HCT116 (cell line): ENCODE results near the gene ARL4C. TPM values are rescaled to one million over a fixed set of nuclear protein-coding genes. Genes with fewer than 3 reads are reported as not detected.

Source experiments
- ATAC-seq: fragments of 200-7000 bp; cut with Tn5 transposase; 2 replicates; pipeline ENCODE4 v1.9.1; 2020; ENCODE audit warnings: mild to moderate bottlenecking, moderate library complexity
- BruUV-seq: library from RNA; stranded (reverse); fragments of 400-500 nt; replicated peaks from 2 replicates; lab custom pipeline; 2021; lab: Mats Ljungman, UMichigan
- CTCF ChIA-PET: fragments of 300-600 bp; sonication (Branson Sonifier 250); formaldehyde crosslinking; loops from one replicate; lab custom pipeline; 2021; ENCODE audit warnings: antibody characterized with exemption; lab: Charles Lee
- POLR2A ChIA-PET: fragments of 300-600, 350-600 bp; sonication (Branson Sonifier 250); formaldehyde crosslinking; loops from one replicate; lab custom pipeline; 2021; ENCODE audit warnings: antibody characterized with exemption; lab: Charles Lee
- RAD21 ChIA-PET, 2 experiments: fragments of 300-600 bp; sonication (Branson Sonifier 250); formaldehyde crosslinking; loops; one replicate each; lab custom pipeline; 2023; ENCODE audit warnings: low total read pairs in 2 of 2; ENCODE audit not compliant: uncharacterized antibody in 2 of 2, unreplicated experiment in 2 of 2, low non-redundant PET in 1 of 2; lab: Charles Lee
- DNase-seq: peaks from one replicate; pipeline ENCODE4 v3.0.0-alpha.2; 2010; ENCODE audit warnings: low read depth, low spot score
- H2AFZ ChIP-seq: fragments of 200-600 bp; shearing (Covaris generic), sonication (generic); 2 replicates; pipeline ENCODE4 v1.6.1; 2017; ENCODE audit warnings: low read depth, mixed run types, mixed read lengths, antibody characterized with exemption, low read length; ENCODE audit not compliant: poor library complexity, severe bottlenecking
- H3K27ac ChIP-seq: 2 replicates; pipeline ENCODE4 v1.5.1; 2012; ENCODE audit warnings: low read depth, low read length
- H3K27me3 ChIP-seq: fragments of 200-600 bp; sonication (generic); 2 replicates; pipeline ENCODE4 v1.6.1; 2016; ENCODE audit warnings: mixed run types, low read length, mixed read lengths; ENCODE audit not compliant: insufficient read depth
- H3K36me3 ChIP-seq, 2 experiments: fragments of 200-500 bp in 1 of 2; fragments of 200-600 bp in 1 of 2; sonication (Bioruptor generic) in 1 of 2; sonication (generic) in 1 of 2; 2 replicates each; pipeline versions ENCODE4 v1.5.1 to v1.6.1; 2014 to 2016; ENCODE audit warnings: low read length in 2 of 2, inconsistent platforms in 1 of 2, mixed read lengths in 1 of 2, mixed run types in 1 of 2; ENCODE audit not compliant: insufficient read depth in 2 of 2, control insufficient read depth in 1 of 2
- H3K4me1 ChIP-seq, 2 experiments: fragments of 200-600 bp in 1 of 2; sonication (generic) in 1 of 2; 2 replicates each; pipeline versions ENCODE4 v1.5.1 to v1.6.1; 2012 to 2017; ENCODE audit warnings: low read length in 2 of 2, inconsistent platforms in 1 of 2, mild to moderate bottlenecking in 1 of 2, mixed read lengths in 1 of 2, mixed run types in 1 of 2, moderate library complexity in 1 of 2; ENCODE audit not compliant: insufficient read depth in 2 of 2, control insufficient read depth in 1 of 2
- H3K4me2 ChIP-seq: fragments of 200-600 bp; sonication (generic); 2 replicates; pipeline ENCODE4 v1.6.1; 2017; ENCODE audit warnings: mixed run types, low read length, mixed read lengths
- H3K4me3 ChIP-seq, 2 experiments: fragments of 200-600 bp in 1 of 2; sonication (generic) in 1 of 2; replicated peaks in 1 of 2; 2 replicates each; pipeline ENCODE4 v1.5.1; 2011 to 2016; ENCODE audit warnings: low read length in 2 of 2, control low read depth in 1 of 2, low read depth in 1 of 2, mild to moderate bottlenecking in 1 of 2, mixed read lengths in 1 of 2, mixed run types in 1 of 2
- H3K79me2 ChIP-seq: fragments of 200-600 bp; sonication (generic); 2 replicates; pipeline ENCODE4 v1.6.1; 2017; ENCODE audit warnings: mild to moderate bottlenecking, mixed run types, low read length, moderate library complexity, mixed read lengths; ENCODE audit not compliant: insufficient read depth
- H3K9ac ChIP-seq: fragments of 200-600 bp; sonication (generic); 2 replicates; pipeline ENCODE4 v1.6.1; 2016; ENCODE audit warnings: low read length, mixed read lengths
- H3K9me2 ChIP-seq: fragments of 200-600 bp; sonication (generic), shearing (Covaris generic); 2 replicates; pipeline ENCODE4 v1.6.1; 2017; ENCODE audit warnings: mixed run types, mild to moderate bottlenecking, moderate library complexity; ENCODE audit not compliant: insufficient read depth
- H3K9me3 ChIP-seq, 2 experiments: fragments of 200-500 bp in 1 of 2; fragments of 200-600 bp in 1 of 2; sonication (Bioruptor generic) in 1 of 2; sonication (generic) in 1 of 2; 2 replicates each; pipeline ENCODE4 v1.6.1; 2014 to 2017; ENCODE audit warnings: low read length in 2 of 2, mixed read lengths in 2 of 2, inconsistent platforms in 1 of 2, low read depth in 1 of 2, mild to moderate bottlenecking in 1 of 2, mixed run types in 1 of 2, moderate library complexity in 1 of 2; ENCODE audit not compliant: control insufficient read depth in 1 of 2, insufficient read depth in 1 of 2
- H4K20me1 ChIP-seq: fragments of 200-600 bp; sonication (generic), shearing (Covaris generic); 2 replicates; pipeline ENCODE4 v1.6.1; 2017; ENCODE audit warnings: mixed run types, mild to moderate bottlenecking, moderate library complexity; ENCODE audit not compliant: insufficient read depth
- CBX3 ChIP-seq: IDR thresholded peaks from 2 replicates; pipeline ENCODE4 v1.6.1; 2012; ENCODE audit warnings: low read depth
- CEBPB ChIP-seq: IDR thresholded peaks from 2 replicates; pipeline ENCODE4 v1.6.1; 2012; ENCODE audit warnings: low read depth
- CTCF ChIP-seq, 3 experiments: fragments of 200-600 bp in 1 of 3; sonication (generic) in 1 of 3; IDR thresholded peaks in 2 of 3; conservative IDR thresholded peaks in 1 of 3; 2 replicates each; pipeline ENCODE4 v1.5.1; 2012 to 2017; ENCODE audit warnings: low read depth in 2 of 3, low read length in 2 of 3, antibody characterized with exemption in 1 of 3, borderline replicate concordance in 1 of 3, control low read depth in 1 of 3, mild to moderate bottlenecking in 1 of 3, mixed read lengths in 1 of 3, mixed run types in 1 of 3, moderate library complexity in 1 of 3; ENCODE audit not compliant: insufficient read depth in 1 of 3
- ELF1 ChIP-seq: IDR thresholded peaks from 2 replicates; pipeline ENCODE4 v1.6.1; 2012; ENCODE audit warnings: low read depth, borderline replicate concordance
- FOSL1 ChIP-seq: IDR thresholded peaks from 2 replicates; pipeline ENCODE4 v1.6.1; 2012; ENCODE audit warnings: low read depth
- POLR2A ChIP-seq: IDR thresholded peaks from 2 replicates; pipeline ENCODE4 v1.7.0; 2011; ENCODE audit warnings: borderline replicate concordance; ENCODE audit not compliant: insufficient read depth, insufficient read length; ENCODE audit errors: extremely low read depth
- POLR2AphosphoS5 ChIP-seq: IDR thresholded peaks from 2 replicates; pipeline ENCODE4 v1.6.1; 2011; ENCODE audit warnings: mild to moderate bottlenecking, low read depth, low read length, moderate library complexity
- RAD21 ChIP-seq: IDR thresholded peaks from 2 replicates; pipeline ENCODE4 v1.6.1; 2012; ENCODE audit warnings: low read depth, mild to moderate bottlenecking
- SIN3A ChIP-seq: IDR thresholded peaks from 2 replicates; pipeline ENCODE4 v1.6.1; 2012; ENCODE audit warnings: low read depth
- SP1 ChIP-seq: IDR thresholded peaks from 2 replicates; pipeline ENCODE4 v1.6.1; 2012; ENCODE audit warnings: low read depth
- TCF7L2 ChIP-seq: IDR thresholded peaks from 2 replicates; pipeline ENCODE4 v1.7.0; 2011; ENCODE audit warnings: borderline replicate concordance, inconsistent platforms; ENCODE audit not compliant: insufficient read depth, insufficient read length; ENCODE audit errors: extremely low read depth
- ZBTB33 ChIP-seq: IDR thresholded peaks from 2 replicates; pipeline ENCODE4 v1.6.1; 2011; ENCODE audit warnings: mild to moderate bottlenecking, low read length, moderate library complexity; ENCODE audit not compliant: insufficient replicate concordance; ENCODE audit errors: extremely low read depth
- ZFX ChIP-seq: fragments of 450-650 bp; IDR thresholded peaks from 2 replicates; pipeline ENCODE4 v1.6.1; 2017
- intact Hi-C: fragments of 100-400 bp; cut with micrococcal nuclease; formaldehyde crosslinking; loops from 2 replicates; pipeline ENCODE4 v1.10.0; 2022
- total RNA-seq: library from RNA; stranded (reverse); gene quantifications from one replicate; pipeline ENCODE4 v1.2.1, GENCODE V29; 2021; ENCODE audit not compliant: unreplicated experiment
- TF ChIP-seq, protein P1 (sequence below): IDR thresholded peaks from 2 replicates; pipeline ENCODE4 v1.6.1; 2012
- TF ChIP-seq, protein P2 (sequence below): IDR thresholded peaks from 2 replicates; pipeline ENCODE4 v1.6.1; 2012

The ARL4C gene
- total RNA-seq, 1 experiment from 2014 or later: 4.1 TPM

DNA sequence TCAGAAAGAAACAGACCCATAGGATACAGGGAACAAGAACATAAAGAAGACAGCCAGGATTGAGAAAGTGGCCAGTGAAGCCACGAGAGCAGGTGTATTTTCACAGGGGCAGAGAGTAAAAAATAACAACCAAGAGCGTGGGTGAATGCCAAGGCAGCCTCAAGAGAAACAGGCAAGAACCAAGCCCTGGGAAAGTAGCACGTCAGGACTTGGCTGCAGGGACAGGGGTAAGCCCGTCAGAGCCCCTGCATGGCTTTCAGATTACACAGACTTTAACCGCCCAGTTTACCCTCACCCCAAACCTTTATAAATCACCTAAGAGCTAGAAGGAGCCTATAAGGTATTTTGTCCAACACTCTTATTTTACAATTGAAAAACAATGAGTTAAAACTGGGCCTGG lies 43.7 kb downstream of the ARL4C start:
- Histone ChIP-seq H3K27ac (no peak overlapping the region), H3K9ac (no peak overlapping the region), H3K4me2 (no peak overlapping the region), H4K20me1 (no peaks in the 10 kb centered on the region), H3K4me1 (no peaks in the 10 kb centered on the region), H3K27me3 (no peaks in the 10 kb centered on the region), H2AFZ (no peak overlapping the region), H3K36me3 (no peaks in the 10 kb centered on the region), H3K9me3 (no peaks in the 10 kb centered on the region), H3K4me3 (no peak overlapping the region), H3K9me2 (no peaks in the 10 kb centered on the region), H3K79me2 (no peaks in the 10 kb centered on the region)
- intact Hi-C loops: no loop called here
- ChIA-PET RAD21 (no interaction called here), CTCF (no interaction called here), POLR2A (no interaction called here)
- no TSS peak for BruUV-seq
- TF ChIP-seq TCF7L2: no peak
- no peak for TF ChIP-seq ELF1
- TF ChIP-seq, protein P1, sequence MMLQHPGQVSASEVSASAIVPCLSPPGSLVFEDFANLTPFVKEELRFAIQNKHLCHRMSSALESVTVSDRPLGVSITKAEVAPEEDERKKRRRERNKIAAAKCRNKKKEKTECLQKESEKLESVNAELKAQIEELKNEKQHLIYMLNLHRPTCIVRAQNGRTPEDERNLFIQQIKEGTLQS: no peak
- TF ChIP-seq POLR2AphosphoS5: no peak
- TF ChIP-seq POLR2A: no peak
- no peak for TF ChIP-seq CBX3
- TF ChIP-seq FOSL1: no peak
- TF ChIP-seq ZFX: no peak
- TF ChIP-seq, protein P2, sequence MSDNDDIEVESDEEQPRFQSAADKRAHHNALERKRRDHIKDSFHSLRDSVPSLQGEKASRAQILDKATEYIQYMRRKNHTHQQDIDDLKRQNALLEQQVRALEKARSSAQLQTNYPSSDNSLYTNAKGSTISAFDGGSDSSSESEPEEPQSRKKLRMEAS: no peak
- TF ChIP-seq SP1: no peak
- TF ChIP-seq RAD21: no peak
- no peak for TF ChIP-seq CTCF (IDR thresholded peaks at IDR 0.05 in 2 of 3, conservative IDR thresholded peaks at IDR 0.05 in 1 of 3; ENCODE audit: borderline replicate concordance in 1 of 3, insufficient read depth in 1 of 3, low read depth in 2 of 3, low read length in 2 of 3)
- no peak for TF ChIP-seq SIN3A
- TF ChIP-seq ZBTB33: no peak
- TF ChIP-seq CEBPB: no peak
- DNase-seq (no peak), ATAC-seq (no peak)
